Skin of body (tissue), 2 donors: Measurements from ENCODE around the gene LIMA1. TPM values are rescaled to one million over a fixed set of nuclear protein-coding genes. Genes with fewer than 3 reads are reported as not detected.
A peak's percentile ranks its signal among the peaks of the same experiment; 100 is the strongest.
"Not testable (repeated sequence)": the region's sequence is repeated elsewhere in the genome, so short reads cannot be mapped to it uniquely, and the experiment has no call there.

ENCODE experiments used
- DNase-seq: peaks from one replicate; lab custom pipeline; 2025; lab: John Stamatoyannopoulos, UW
- total RNA-seq: library from RNA; depleted of rRNA; stranded (reverse); fragments of >200 nt; gene quantifications from one replicate; pipeline ENCODE4 v1.2.3, GENCODE V29; 2014

The LIMA1 gene
- total RNA-seq, 1 donor from 2014 or later, result 84.0 TPM

DNA sequence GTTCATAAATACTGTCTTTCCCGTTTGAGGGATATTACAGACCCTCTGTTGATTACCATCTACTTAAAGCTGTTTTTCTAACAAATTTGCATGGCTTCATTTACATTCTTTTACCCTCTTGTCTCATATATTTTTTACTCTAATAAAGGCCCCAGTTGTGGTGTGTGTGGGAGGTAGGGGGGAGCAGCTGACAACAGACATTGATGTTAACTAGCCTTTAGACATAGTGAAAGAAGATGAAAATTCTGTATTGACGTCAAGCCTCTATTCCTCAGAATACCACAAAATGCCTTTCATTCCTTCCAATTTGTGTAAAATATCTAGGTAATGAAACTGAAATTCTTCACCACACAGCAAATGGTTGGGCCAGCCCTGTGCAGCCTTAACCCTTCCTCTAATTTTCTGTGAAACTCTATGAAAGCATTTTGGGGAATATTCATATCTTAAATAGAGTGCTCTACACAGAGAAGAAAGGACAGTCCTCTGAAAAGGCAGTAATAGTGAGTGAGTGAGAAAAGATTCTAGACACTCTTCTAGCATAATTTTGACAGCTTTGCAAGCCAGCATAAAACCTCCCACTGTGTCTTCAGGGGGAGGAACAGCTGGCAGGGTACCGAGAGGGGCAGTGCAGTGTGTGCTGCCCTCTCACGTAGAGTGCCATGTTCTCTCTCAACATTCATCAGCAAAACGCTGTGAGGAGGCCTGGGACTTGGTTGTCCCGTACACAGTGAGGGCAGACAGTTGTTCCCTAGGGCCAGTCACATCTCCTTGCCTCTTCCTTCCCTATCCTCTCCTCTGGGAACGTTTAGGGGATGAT is 96.0 kb downstream of the LIMA1 start:
- no peak for DNase-seq

DNA sequence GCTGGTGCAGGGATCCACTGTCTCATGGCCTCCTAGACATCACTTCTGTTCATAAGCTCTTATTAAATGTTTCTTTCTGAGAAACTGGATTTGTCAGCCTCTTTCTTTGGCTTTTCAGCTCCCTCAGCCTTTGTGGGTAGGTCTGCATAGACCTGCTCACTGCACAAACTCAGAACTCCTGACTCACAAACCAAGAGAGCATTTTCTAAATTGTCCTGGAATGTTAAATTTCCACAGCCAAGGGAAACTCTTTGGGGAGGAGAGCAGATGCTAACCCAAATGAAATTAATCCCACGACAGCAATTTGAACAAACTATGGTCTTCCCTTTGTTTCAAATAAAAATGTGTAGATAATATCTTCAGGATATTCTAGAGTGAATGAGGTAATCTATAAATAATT is 96.6 kb downstream of the LIMA1 start:
- no peak for DNase-seq

DNA sequence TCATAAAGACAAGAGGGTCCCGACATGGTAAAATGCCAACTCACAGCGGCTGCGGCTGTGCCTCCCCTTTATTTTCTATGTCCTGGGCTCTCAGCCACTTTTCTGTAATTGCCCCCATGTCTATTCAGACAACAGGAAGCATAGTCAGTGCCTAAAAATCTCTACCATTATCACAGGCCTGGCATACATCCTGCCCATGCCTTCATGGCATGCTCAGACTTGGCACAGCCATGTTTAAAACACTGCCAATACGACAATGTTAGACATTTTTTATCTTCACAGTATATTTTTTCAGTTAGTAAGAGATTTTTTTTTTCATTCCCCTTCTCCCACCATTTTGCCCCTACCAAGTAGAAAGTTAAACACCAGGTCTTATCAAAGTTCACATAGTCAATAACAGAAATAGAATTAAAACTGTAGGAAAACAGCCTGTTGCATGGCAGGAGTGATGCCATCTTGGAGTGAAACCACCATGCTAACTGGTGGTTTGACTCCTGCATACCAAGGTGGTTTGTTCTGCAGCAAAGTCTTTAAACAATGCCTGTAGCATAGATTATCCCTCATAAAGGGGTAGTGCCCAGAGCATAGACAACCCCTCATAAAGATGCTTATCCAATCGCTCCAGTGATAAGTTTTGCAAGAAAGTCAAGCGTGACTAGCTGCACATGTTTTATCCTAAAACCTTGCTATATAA is 97.2 kb downstream of the LIMA1 start:
- no peak for DNase-seq

DNA sequence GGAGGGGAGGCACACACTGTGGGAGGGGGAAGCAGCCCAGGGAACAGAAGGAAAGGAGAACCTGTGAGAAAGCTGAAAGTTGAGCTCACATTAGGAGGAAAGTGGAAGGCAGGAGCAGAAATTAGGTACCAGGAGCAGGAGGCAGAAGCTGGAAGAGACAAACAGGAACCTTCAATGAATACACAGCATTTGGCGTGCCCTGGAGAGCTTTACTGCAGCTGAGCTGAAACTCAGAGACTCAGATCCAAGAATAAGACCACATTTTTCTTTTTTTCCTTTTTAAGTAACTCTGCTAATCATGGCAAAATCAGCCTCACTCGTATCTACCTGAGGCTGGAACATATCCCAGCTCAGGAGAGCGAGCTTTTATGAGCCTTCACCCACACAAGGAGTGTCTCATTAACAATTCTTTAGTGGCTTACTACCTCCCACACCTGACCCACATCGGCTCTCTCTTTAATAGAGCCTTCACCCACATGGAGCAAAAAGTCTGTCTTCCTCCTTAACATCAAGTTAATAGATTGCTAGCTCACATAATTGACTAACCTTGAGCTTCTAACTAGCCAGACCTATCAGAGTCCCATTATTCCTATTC is 97.9 kb downstream of the LIMA1 start:
- no peak for DNase-seq

DNA sequence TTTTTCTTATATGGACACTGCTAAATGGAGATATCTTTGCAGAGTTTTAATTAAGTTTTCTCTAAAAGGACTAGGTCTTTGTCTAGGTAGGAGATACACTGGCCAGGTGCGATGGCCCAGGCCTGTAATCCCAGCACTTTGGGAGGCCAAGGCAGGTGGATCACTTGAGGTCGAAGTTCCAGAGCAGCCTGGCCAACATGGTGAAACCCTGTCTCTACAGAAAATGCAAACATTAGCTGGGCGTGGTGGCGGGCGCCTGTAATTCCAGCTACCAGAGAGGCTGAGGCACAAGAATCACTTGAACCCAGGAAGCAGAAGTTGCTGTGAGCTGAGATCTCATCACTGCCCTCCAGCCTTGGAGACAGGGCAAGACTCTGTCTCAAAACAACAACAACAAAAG is 99.1 kb downstream of the LIMA1 start:
- no peak for DNase-seq

DNA sequence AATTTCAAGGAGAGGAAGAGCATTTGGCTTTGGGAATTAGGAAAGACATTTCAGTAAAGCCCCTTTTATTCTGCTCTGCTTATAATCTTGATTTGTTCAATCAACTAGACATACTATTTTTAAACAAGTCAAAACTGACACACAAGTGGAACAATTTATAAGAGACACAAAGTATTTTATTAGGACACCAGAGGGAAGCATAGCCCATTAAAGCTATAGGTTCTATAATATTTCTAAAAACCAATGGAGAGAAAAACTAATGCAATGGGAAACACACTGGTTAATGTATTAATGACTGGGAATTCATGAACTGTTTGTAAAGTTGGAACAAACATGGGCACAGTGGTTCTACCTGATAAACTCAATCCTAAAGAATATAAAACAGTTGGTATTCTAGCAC is 100.9 kb downstream of the LIMA1 start:
- no peak for DNase-seq

DNA sequence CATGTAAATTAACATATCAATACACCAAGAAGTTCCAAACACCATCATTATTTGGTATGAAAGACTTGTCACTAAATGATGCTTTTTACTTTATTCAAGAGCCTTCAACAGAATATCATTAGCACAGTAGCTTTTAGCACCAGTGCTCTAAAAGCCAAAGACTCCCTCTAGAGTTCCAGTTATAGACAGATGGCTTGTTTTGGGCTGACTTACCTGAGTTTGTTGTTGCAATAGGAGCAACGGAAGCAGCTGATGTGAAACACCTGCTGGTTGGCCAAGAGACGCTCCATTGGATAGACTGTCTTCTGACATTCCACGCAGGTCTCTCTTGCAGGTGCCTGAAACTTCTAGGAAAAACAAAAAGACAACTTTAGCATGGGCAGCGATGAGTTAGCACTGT is 101.6 kb downstream of the LIMA1 start:
- no peak for DNase-seq

DNA sequence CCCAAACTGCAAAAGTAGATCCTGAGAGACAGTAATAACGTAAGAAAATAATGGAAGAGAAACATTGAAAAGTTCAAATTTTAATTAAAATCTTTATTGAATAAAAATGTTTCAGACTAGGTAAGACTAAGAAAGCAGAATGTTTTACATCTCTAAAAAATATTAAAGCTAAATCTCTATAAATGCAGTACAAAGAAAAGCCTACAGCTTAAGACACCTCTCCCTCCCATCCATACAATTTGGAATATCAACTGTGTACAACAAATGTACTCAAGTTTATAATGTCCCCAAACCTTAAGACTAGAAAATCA is 107.6 kb downstream of the LIMA1 start:
- no peak for DNase-seq

DNA sequence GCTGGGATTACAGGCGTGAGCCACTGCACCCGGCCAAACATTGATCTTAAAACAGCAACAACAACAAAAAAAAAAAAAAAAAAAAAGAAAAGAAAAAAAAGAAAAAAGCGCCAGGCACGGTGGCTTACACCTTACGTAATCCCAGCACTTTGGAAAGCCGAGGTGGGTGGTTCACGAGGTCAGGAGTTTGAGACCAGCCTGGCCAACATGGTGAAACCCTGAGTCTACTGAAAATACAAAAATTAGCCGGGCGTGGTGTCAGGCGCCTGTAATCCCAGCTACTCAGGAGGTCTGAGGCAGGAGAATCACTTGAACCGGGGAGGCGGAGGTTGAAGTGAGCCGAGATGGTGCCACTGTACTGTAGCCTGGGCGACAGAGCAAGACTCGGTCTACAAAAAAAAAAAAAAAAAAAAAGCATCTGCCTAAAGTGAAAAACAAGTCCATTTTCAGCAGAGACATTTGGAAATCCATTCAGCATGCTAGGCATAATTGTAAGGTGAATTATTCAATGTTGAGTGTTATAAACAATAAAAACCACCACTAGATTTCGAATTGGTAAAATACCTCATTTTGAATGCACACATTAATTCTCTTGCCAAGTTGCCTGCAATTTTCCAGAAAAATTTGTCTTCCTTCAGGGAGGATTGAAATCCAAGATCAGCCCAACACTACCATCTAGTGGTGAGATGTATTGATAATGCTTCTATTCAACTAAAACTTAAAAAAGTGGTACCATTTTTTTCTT is 108.2 kb downstream of the LIMA1 start:
- peak; percentile 72 for DNase-seq

DNA sequence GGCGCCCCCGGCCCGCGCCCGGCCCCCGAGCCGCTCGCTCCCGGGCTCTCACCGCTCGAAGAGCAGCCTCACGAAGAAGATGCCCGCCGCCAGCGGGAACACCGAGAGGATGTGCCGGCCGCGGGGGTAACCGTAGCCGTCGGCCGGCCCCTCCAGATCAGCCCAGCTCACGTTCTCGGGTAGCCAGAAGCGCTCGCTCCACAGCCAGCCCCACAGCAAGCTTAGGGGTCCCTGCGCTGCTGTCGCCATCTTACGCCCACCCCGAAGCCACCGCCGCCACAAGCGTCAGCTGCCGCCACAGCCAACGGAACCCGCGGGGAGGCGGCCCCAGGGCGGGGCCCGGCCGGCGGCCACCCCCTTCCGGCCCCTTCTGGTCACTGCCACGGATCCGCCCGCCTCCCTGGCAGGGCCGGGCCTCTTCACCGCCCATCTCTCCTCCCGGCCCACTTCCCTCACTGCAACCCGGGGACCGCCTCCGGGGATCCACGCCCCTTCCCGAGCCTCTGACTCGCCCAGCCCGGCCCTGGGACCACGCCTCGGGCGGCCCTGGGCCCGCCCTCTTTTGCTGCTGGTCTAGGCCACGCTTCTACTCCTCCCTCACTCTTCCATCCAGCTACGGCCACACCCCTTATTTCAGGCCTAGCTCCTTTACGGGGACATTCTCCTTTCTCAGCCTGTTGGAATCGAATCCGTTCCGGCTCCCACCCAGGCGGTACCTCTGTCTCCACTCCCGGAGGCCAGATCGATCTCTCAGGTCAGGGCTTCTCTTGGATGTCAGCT is 116.1 kb downstream of the LIMA1 start, which contains the start of gene CERS5:
CERS5 (minus strand) TSS at position 321 of the 780 bp plus-strand sequence; CDS start at position 249, 72 bp downstream.
- DNase-seq, result peak; percentile 98

DNA sequence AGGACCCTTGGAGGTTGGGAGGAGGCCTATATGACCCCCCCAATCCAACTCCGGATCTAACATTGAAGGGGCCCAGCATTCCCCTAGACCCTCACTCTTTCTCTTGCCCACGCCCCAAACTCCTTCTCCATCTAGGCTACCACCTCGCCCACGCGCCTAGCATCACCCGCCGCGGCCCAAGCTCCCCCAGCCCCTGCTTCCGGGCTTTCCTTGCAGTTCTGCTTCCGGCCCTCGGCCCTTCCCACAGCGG is 116.6 kb downstream of the LIMA1 start:
- no peak for DNase-seq

DNA sequence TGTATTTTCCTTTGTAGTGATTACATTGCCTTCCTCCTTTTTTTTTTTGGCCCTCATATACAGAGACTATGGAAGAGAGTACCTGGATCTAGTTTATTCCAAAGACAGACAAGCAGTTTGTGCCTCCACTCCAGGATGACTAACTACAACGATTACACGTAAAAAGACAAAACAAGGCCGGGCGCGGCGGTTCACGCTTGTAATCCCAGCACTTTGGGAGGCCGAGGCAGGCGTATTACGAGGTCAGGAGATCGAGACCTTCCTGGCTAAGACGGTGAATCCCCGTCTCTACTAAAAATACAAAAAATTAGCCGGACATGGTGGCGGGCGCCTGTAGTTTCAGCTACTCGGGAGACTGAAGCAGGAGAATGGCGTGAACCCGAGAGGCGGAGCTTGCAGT is 118.4 kb downstream of the LIMA1 start:
- DNase-seq, result no peak

DNA sequence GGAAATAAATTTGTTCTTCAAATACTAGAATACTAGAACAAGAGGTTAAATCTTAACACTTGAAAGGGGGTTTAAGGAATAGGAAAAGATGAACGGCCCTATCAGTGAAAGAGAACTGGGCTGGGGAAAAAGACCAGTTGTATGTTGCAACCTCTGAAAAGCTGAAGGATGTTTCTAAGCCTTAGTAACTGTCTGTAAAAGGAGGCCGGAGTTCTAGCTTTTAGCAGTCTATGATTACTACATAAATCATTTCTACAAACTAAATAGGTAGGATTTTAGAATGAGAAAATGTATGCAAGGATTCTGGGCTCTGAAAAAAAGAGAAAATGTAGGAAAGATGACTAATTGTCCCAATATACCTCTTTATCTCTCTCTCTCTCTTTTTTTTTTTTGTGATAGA is 121.1 kb downstream of the LIMA1 start:
- DNase-seq, result no peak

DNA sequence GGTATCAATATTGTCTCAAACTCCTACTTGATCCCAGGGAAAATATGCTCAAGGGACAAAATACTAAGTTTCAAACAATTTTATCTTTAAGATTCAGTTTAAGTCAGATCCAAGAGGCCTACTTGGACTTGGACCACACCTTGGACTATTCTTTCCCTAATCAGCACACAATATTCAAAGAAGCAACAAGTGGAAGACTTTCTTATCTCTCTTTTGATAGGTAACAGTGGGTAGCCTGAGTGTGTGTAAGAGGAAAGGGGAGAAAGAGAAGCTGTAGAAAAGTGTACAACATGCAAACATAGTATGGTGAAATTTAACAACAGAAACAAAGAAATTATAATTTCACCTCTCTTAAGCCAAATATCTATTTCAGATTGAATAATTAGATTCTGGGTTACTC is 122.7 kb downstream of the LIMA1 start:
- no peak for DNase-seq

DNA sequence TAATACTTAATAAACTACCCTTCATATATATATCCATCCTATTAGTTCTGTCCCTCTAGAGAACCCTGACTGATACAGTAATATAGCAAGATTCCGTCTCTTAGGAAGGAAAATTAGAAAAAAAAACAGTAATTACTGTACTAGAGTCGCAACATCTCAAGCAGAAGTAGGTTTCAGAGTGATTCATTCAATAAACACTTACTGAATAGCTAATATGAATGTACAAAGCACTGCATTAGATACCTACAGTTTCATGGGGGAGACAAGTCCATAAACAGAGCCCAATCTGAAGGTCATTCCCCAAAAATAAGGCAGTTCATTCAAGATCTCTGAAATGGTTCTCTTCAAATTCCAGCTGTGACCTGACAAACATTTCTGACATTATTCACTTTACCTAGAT is 126.1 kb downstream of the LIMA1 start:
- DNase-seq, result no peak

DNA sequence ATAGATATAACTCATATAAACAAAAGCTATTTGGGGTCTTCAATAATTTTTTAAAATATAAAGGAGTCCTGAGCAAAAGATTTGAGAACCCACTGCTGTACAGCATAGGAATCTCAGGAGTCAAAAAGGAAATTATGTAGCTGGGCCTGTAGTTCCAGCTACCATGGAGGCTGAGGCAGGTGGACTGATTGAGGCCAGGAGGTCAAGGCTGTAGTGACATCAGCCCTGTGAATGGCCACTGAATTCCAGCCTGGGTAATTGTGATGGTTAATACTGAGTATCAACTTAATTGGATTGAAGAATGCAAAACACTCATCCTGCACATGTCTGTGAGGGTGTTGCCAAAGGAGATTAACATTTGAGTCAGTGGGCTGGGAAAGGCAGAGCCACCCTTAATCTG is 126.7 kb downstream of the LIMA1 start:
- DNase-seq, result no peak

DNA sequence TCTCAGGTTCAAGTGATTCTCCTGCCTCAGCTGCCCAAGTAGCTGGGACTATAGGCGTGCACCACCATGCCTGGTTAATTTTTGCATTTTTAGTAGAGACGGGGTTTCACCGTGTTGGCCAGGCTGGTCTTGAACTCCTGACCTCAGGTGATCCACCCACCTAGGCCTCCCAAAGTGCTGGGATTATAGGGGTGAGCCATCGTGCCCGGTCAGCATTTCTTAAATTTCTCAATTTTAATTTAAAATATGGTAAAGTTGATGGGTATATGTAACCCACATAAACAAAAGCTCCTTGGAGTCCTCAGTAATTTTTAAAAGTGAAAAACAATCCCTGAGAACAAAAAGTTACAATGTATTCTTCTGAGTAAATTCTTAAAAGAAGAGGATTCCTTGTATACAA is 128.4 kb downstream of the LIMA1 start:
- DNase-seq, result not testable (repeated sequence)

DNA sequence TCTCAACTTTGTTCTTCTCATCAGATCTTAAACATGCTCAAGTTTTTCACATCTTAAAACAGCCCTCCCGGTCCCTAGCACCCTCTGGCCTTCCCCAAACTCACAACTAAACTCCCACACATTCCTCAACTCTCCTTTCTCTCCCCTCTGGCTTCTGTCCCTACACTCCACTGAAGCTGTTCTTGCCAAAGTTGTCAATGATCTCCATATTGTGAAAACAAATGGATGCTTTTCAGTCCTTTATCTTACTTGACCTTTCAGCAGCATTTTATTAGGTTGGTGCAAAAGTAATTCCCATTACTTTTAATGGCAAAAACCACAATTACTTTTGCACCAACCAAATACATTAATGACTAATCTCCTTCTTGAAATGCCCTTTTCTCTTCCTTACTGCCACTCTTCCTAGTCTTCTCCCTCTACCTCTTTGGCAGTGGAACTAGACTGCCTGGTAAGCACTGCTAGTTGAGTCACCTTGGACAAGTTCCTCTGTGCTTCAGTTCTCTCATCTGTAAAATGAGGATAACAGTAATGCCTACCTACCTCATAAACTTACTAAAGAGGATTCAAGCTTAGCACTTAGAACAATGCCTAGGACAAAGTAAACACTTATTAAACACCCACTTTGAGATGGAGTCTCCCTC is 132.2 kb downstream of the LIMA1 start:
- DNase-seq, result no peak

DNA sequence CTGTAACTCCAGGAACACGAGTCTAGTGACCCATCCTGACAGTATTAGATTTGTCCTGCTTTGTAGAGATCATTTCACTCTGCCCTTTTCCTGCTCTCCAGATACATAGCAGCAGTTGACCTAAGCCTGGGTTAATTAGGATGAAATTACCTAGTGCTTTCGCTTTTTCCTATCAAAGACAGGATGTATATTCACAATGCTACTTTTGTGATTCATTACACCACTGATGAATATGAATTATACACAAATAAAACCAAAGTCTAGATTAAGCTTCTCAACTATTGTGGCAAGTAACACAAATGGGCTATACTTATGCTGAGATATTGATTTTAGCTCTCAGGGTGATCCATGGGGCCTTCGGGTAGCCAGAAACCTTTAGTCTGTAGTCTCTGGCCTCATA is 134.0 kb downstream of the LIMA1 start:
- no peak for DNase-seq

DNA sequence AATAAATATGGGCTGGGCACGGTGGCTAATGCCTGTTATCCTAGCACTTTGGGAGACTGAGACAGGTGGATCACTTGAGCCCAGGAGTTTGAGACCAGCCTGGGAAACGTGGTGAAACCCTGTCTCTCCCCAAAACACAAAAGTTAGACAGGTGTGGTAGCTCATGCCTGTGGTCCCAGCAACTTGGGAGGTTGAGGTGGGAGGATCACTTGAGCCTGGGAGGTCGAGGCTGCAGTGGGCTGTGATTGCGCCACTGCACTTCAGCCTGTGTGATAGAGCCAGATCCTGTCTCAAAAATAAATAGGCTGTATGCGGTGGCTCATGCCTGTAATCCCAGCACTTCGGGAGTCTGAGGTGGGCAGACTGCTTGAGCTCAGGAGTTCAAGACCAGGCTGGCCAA is 135.3 kb downstream of the LIMA1 start:
- not testable (repeated sequence) for DNase-seq

DNA sequence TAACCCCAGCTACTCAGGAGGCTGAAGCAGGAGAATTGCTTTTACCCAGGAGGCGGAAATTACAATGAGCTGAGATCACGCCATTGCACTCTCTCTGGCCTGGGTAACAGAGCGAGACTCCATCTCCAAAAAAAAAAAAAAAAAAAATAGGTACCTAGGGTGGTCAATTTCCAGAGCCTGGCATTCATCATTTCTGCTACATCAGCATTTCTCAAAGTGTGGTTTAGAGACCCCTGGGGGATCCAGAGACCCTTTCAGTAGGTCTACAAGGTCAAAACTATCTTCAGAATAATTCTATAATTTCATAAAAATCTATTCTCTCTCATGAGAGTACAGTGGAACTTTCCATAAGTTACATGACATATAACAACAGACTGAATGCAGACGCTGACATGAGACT is 136.0 kb downstream of the LIMA1 start:
- no peak for DNase-seq
